HG02973 (cell line): Measurements from ENCODE around the gene ZNF213.

Experiments
- ATAC-seq: cut with Tn5 transposase; IDR thresholded peaks from one replicate; pipeline ENCODE4 v1.9.1; 2021; ENCODE audit warnings: moderate library complexity; ENCODE audit not compliant: unreplicated experiment

The ZNF213 gene, protein sequence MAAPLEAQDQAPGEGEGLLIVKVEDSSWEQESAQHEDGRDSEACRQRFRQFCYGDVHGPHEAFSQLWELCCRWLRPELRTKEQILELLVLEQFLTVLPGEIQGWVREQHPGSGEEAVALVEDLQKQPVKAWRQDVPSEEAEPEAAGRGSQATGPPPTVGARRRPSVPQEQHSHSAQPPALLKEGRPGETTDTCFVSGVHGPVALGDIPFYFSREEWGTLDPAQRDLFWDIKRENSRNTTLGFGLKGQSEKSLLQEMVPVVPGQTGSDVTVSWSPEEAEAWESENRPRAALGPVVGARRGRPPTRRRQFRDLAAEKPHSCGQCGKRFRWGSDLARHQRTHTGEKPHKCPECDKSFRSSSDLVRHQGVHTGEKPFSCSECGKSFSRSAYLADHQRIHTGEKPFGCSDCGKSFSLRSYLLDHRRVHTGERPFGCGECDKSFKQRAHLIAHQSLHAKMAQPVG

DNA sequence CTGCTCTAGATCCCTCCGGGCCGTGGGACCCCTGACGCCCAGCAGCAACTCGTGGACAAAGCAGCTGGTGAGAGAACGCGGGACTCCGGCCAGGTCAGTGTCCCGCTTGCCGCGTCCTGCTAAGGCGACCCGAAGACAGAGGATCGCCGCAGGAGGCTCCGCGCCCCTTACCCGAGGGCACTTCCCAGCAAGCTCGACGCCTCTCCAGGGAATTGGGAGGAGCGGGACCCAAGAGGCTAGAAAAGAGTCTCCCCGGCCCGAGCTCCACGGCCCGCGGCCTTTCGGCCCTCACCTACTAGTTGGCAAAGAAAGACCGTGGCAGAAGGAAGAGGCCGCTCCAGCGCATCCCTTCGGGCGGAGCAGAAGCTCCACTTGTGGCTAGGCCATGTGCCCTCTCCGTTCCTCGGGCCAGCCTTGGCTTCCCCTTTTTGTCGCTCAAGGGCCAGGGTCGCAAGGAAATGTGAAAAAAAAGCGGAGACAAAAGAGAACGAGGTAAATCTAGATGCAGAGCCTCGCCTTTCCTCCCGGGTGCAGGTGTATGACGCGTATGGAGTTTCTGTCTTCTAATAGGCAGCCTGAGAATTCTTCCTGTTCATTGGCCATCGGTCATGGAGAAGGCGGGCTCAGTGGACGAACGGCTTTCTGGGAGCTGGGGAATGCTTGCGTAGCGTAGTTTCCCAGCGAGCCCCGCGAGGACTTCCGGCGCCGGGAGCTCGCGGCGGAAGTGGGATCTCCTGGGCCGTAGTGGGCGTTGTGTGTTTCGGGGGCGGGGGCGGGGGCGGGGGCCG is at the start of gene ZNF213:
Gene ZNF213, plus strand, starts transcription at position 692 of the 788 bp plus-strand sequence. CDS start 2,252 bp downstream, outside the sequence.
- peak; percentile 85 for ATAC-seq

DNA sequence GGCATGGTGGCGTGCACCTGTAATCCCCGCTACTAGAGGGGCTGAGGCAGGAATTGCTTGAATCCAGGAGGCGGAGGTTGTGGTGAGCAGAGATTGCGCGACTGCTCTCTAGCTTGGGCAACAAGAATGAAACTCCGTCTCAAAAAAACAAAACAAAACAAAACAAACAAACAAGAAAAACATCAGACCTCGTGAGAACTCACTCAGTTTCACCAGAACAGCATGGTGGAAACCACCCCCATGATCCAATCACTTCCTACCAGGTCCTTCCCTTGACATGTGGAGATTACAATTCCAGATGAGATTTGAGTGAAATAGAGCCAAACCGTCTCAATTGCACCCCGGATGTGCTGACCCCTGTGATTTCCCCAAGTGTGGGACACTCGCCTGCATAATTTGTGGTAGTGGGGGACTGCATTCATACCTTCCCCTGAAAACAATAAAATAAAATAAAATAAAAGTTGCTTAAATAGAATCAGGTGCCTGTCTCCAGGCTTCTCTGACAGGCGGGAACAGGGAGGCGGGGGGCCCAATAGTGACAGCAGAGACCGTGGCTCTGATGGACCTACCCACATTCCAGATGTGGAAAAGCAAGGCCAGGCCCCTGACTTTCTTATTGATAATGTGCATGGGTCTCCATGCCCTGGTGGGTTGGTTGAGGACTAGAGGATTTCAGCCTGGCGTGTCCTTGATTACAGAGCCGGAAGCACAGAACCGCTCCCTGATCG is 48.8 kb upstream of the ZNF213 start:
- no peak for ATAC-seq

DNA sequence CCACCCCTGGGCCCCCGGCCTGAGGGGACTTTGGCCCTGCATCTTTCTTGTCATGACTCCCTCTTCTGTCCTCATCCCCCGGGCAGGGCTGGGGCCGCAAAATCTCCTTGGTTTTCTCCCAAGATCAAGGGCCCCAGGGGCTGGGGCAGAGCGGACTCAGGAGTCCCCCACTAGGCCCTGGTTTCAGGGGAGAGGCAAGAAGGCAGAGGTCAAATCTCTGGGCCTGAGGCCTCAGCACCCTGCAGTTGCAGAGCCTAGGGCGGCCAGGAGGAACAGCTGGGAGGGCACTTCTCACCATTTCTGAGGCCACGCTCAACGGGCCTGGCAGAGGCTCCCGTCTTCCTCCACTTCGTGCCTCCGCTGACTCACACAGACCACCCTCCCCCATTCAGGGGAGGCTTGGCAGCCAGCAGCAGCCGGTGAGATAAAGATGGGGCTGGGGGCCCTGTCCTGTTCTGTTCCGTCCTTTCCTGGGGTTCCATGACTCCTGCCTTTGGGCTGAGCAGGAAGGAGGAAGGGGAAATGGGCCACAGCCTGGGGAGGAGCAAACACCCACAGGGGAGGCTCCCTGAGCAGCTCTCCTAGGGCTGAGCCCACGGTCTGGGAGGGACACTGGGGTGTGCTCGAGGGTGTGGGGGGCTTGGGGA is 48.1 kb upstream of the ZNF213 start:
- no peak for ATAC-seq

DNA sequence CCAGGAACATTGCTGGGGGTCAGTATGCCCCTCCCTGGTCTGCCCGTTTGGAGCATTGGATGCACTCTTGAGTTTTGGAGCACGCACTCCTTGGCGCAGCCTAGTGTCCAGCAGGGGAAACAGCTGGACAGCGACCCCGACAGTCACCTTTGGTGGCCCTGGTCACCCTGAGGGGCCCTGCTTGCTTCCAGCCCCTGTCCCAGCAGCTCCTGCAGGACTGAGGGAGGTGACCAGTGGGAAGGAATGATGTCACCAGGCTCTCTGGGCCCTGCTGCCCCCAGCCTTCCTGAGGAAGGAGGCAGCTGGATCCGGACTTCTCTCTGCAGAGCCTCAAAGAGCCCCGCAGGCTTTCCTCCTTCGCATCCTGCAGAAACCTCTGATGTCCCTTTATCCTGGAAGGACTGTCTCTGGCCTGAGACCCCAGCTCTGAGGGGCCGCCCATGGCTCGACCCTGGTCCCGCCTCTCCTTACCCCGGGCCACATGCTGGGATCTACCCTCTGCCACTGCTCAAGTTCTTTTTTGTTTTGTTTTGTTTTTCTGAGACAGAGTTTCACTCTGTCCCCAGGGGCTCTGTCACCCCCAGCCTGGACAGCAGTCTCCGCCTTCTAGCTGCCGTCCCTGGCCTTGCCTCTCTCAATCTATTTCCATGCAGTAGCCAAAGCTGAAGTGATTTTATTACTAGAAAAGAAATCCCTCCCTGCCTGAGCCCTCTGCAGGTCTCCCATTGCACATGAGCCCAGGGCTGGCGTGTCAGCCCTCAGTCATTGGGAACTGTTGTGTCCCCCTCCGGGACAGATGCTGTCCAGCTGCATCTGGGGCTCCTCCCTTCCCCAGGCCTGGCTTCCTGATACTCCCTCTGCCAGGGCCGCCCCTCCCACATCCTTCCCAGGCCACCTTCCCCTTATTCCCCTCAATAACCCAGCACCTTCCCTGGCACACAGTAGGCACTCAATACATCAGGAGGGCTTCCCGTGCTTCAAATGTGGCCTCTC is 47.3 kb upstream of the ZNF213 start:
- no peak for ATAC-seq

DNA sequence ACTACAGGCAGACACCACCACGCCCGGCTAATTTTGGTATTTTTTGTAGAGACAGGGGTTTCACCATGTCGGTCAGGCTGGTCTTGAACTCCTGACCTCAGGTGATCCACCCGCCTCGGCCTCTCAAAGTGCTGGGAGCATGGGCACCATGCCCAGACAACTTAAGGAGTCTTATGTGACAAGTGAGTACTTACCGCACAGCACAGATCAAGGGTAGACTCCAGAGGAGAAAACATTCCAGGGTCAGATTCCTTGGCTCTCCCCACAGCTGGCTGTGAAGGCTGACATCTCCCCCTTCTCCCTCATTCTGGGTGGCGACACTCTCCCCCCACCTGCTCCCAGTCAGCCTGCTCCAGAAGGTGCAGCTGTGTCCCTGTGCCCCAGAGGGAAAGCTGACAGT is 46.4 kb upstream of the ZNF213 start:
- ATAC-seq, result no peak

DNA sequence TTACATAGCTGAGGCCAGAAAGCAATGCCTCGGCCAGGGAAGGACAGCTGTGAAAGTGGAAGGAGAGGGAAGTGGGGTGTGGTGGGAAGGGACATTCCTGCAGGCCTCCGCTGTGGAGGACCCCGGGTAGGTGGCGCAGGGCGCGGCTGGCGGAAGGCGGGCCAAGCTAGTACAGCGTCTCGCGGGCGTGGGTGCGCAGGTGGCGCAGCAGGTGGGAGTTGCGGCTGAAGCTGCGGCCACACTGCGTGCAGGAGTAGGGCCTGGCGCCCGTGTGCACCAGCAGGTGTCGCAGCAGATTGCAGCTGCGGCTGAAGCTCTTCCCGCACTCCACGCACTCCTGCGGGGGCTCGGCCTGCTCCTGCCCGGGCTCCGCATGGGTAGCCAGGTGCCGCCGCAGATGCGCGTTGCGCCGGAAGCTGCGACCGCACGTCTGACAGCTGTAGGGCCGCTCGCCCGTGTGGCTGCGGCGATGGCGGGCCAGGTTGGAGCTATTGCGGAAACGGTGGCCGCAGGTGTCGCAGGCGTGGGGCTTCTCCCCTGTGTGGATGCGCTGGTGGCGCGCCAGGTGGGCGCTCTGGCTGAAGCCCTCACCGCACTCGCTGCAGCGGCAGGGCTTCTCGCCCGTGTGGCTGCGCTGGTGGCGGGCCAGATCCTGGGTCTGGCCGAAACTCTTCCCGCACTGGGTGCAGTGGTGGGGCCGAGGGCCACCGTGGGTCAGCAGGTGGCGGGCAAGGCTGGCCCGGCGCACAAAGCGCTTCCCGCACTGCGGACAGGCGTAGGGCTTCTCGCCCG is 45.7 kb upstream of the ZNF213 start:
- no peak for ATAC-seq

DNA sequence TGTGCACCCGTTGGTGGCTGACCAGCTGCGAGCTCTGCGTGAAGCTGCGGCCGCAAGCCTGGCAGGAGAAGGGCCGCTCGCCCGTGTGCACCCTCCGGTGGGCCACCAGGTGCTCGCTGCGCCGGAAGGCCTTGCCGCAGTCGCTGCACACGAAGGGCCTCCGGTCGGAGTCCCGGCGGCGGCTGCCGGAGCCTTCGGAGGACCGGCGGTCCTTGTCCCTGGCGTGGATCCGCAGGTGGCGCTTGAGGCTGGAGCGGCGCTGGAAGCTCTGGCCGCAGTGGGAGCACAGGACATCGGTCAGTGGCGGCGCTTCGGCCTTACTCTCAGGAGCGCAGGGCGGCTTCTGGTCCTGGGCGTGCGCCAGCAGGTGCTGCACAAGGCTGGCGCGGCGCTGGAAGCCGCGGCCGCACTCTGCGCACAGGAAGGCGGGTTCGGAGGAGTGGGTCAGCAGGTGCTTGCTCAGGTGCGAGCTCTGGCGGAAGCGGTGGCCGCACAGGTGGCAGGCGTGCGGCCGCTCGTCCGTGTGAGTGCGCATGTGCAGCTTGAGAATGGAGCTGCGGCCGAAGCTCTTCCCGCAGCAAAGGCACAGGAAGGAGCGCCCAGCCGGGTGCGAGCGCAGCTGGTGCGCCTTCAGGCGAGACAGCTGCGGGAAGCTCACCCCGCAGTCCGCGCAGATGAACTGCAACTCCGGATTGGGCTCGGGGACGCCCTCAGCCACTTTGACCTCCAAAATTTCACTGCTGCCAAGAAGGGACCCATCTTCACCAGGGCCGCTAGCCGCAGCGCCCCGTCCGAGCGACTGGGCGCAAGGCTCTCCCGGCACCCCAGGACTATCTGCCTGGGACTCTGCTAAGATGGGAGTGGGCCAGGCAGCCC is 44.9 kb upstream of the ZNF213 start:
- ATAC-seq, result no peak

DNA sequence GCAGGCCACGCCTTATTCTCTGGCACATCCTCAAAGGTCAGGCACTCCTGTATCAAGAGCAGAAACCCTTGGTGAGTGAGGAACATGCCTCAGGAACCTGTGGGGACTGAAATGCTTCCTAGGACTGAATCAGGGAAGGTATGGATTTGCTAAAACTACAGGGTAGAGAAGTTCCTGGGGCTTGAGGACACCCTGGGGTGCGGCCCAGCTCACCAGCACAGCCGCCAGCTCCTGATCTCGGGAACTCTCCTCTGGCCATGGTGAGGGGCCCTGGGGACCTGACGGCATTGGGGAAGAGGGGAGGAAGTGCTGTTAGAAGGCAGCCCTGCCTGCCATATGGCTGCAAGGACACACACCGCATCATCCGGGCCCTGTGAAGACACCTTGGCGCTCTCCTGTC is 43.3 kb upstream of the ZNF213 start:
- ATAC-seq, result no peak

DNA sequence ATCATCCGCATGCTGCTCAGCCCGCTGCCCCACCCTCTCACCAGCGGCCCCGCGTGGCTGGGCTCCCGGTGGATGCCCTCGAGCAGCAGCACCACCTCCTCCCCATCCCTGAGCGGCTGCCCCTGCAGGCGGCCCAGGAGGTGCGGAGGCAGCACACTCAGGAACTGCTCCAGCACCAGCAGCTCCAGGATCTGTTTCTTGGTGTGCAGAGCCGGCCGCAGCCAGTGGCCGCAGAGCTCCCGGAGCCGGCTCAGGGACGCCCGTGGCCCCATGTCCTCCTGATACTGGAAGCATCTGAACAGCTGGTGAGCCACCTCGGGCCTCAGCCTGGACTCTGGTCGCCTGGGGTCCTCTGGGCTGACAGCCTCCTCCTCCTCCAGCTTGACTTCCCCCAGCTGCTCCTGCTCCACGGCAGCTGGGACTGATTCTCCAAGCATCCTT is 42.3 kb upstream of the ZNF213 start:
- no peak for ATAC-seq

DNA sequence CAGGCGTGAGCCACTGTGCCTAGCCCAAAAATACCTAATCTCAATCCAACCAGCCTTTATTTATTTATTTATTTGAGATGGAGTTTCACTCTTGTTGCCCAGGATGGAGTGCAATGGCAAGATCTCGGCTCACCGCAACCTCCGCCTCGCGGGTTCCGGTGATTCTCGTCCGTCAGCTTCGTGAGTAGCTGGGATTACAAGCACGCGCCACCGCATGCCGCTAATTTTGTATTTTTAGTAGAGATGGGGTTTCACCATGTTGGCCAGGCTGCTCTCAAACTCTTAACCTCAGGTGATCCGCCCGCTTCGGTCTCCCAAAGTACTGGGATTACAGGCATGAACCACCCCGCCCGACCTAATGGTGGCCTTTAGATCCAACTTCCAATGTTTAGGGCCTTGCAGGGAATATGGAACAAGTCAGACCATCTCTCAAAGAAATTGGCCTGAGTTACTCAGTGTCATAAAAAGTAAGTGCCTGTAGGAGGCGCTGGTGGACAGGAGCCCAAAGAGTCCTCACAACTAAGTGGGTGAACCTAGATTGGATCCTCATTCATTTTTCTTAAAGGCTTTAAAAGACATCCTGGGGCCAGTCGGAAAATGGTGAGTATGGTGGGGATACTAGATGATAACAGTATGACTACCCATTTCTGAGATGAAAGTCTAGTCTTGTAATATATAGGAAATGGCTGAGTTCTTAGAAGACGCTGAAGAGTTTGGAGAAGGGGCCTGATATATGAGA is 40.4 kb upstream of the ZNF213 start:
- no peak for ATAC-seq

DNA sequence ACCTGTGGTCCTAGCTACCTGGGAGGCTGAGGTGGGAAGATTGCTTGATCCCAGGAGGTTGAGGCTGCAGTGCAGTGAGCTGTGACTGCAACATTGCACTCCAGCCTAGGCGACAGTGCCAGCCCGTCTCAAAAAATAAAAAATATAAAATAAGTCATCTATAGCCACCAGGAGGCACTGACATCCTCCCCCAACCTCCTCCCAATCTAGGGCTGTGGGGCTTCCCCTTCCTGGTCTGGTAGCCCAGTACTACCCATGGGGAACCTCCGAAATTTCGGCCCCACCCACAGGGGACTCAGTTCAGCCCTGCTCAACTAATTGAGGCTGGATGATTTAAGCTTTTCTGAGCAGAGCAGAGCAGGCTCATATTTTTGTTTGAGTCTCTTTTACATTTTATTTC is 39.0 kb upstream of the ZNF213 start:
- peak; percentile 42 for ATAC-seq

DNA sequence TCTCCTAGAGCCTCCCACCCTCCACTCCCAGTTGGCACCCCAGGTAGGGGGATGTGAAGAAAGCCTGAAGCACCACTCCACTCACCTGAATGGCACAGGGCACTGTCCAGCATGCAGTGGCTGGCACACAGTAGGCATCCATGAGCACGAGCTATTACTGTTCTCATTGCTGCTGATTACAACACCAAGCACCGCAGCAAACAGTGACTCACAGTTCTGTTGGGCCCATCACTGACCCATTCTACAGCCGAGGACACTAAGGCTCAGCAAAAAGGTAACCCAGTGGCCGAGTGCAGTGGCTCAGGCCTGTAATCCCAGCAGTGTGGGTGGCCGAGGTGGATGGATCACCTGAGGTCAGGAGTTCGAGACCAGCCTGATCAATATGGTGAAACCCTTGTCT is 38.5 kb upstream of the ZNF213 start:
- no peak for ATAC-seq

DNA sequence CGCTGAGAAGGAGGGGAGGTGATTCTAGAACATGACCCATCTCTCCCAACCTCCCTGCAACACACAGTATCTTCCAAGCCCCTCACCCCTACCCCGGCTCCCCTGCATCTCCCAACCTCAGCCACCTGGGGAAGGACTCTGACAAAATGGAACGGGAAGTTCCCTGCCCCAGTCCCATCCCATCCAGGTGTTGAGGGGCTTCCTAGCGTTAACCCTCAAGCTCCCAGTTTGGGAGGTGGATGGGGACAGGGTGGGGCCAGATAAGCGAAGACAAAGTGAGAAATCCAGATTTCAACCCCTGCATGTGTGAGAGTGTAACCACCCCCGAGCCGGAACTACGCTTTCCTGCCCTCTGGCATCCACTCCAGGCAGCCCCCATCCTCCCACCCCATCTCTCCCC is 37.6 kb upstream of the ZNF213 start:
- ATAC-seq, result no peak

DNA sequence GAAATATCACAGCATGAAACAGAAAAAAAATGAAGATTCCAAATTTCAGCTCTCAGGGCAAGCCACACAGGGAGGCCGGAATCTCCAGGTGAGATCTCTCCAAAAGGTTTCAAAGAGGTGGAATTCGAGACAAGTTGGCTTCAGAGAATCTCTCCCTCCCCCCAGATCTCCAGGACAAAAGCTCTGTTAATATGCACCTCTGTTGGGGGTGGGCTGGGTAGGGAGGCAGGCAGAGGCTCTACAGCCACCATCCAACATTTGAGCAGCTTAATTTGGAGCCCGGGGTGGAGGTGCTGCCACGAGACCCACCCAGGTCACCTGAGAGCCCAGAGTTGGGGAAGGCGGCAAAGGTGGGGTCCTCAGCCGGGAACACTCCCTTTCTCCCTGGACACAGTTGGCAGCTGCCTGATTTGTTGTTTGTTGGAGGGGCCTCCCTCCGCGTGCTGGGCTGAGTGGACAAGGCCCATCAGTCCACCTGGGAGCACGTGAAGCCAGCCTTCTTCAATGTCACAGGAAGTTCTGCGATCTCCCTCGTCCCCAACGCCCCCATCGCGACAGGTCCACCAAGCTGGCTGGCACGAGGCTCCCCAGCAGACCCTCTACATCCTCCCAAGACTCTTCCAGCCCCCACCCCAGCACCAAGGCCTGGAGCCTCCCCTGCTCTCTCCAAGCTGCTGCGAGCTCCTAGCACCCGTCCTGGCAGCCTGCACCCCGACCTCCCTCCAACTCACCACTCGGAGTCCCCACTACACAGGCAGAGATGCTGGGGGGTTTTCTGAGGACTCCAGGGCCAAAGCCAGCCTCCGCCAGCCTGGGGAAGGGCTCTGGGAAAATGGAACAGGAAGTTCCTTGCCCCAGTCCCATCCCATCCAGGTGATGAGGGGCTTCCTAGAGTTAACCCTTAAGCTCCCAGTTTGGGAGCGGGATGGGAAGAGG is 36.1 kb upstream of the ZNF213 start, which contains the start of gene ZSCAN10:
Gene ZSCAN10, minus strand, starts transcription at position 836 of the 936 bp plus-strand sequence. CDS start 6,357 bp downstream, outside the sequence.
- no peak for ATAC-seq

DNA sequence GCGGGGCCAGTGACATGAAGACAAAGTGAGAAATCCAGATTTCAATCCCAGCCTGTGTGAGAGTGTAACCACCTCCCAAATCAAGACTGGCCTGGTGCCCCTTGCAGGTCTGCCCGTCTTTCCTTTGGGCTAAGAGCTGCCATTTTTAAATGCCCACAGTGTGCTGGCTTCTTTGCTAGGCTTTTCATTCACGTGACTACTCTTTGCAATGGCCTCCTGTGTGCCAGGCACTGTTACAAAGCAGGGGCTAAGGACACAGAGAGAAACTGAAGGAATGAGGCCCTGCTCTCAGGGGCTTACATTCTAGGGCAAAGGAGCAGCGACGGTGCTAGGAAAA is 35.5 kb upstream of the ZNF213 start:
- no peak for ATAC-seq
